GM12872 (cell line): ENCODE measurements around the gene KAZN.

Experiments used
- CTCF ChIP-seq: IDR thresholded peaks from 3 replicates; pipeline ENCODE4 v1.5.1; 2011; ENCODE audit warnings: low read depth, mild to moderate bottlenecking, low read length, moderate library complexity; ENCODE audit not compliant: insufficient read depth

Gene KAZN

GRCh38 chr1:14591600-14591999, 6.9 kb upstream of the KAZN start:
- no peak for TF ChIP-seq CTCF

GRCh38 chr1:14592004-14592631, 6.4 kb upstream of the KAZN start:
- no peak for TF ChIP-seq CTCF

- TF ChIP-seq CTCF = no peak
Observed at GRCh38 chr1:14593302-14593701, 5.2 kb upstream of the KAZN start.

- no peak for TF ChIP-seq CTCF
Observed at GRCh38 chr1:14594045-14594444, 4.4 kb upstream of the KAZN start.

- no peak for TF ChIP-seq CTCF
Observed at GRCh38 chr1:14596591-14596990, 1.9 kb upstream of the KAZN start.

GRCh38 chr1:14597343-14598006, 1.0 kb upstream of the KAZN start:
- no peak for TF ChIP-seq CTCF

GRCh38 chr1:14598007-14598497, 433 bp upstream of the KAZN start:
- TF ChIP-seq CTCF = no peak
